ENCODE results near the gene ERICH4.

Gene ERICH4

GRCh38 chr19:41415154-41415571 is 27.8 kb upstream of the ERICH4 start:
- no peak for TF ChIP-seq CTCF (IDR thresholded peaks at IDR 0.05)
- no peaks in the 10 kb centered on the region for H3K9me3 ChIP-seq

GRCh38 chr19:41416194-41416674 is 26.7 kb upstream of the ERICH4 start:
- no peaks in the 10 kb centered on the region for H3K27me3 ChIP-seq
- H3K9me3 ChIP-seq, result no peaks in the 10 kb centered on the region
- H3K4me3 ChIP-seq (ENCODE audit: low read depth in 1 of 2, low read length in 1 of 2), result peak overlapping the region; percentile 3 to 21
- peaks cover 97 to 99% of the 10 kb centered on the region in 2 experiments for H3K4me1 ChIP-seq (ENCODE audit: control insufficient read depth in 1 of 2, insufficient read depth in 1 of 2, low read depth in 1 of 2, low read length in 1 of 2)
- peaks cover 1% of the 10 kb centered on the region for H3K36me3 ChIP-seq
- H3K27ac ChIP-seq, result peak overlapping the region; percentile 77
- no peak for TF ChIP-seq CTCF (IDR thresholded peaks at IDR 0.05)

More at GRCh38 chr19:41415154-41415571, 27.8 kb upstream of the ERICH4 start:
- Histone ChIP-seq H3K36me3 (no peaks in the 10 kb centered on the region), H3K4me3 (ENCODE audit: low read depth in 1 of 2, low read length in 1 of 2) (no peak overlapping the region), H3K27ac (peak overlapping the region; percentile 42), H3K4me1 (ENCODE audit: control insufficient read depth in 1 of 2, insufficient read depth in 1 of 2, low read depth in 1 of 2, low read length in 1 of 2) (peaks cover 97 to 99% of the 10 kb centered on the region in 2 experiments), H3K27me3 (no peaks in the 10 kb centered on the region)

GRCh38 chr19:41420101-41420880 is 22.7 kb upstream of the ERICH4 start:
- Histone ChIP-seq H3K27me3 (no peaks in the 10 kb centered on the region), H3K36me3 (peaks cover 39% of the 10 kb centered on the region), H3K4me1 (ENCODE audit: control insufficient read depth in 1 of 2, insufficient read depth in 1 of 2, low read depth in 1 of 2, low read length in 1 of 2) (peaks cover 100% of the 10 kb centered on the region in 2 experiments), H3K9me3 (no peaks in the 10 kb centered on the region), H3K4me3 (ENCODE audit: low read depth in 1 of 2, low read length in 1 of 2) (peak overlapping the region; percentile 40 to 60), H3K27ac (peak overlapping the region; percentile 96)
- no peak for TF ChIP-seq CTCF (IDR thresholded peaks at IDR 0.05)

DNA sequence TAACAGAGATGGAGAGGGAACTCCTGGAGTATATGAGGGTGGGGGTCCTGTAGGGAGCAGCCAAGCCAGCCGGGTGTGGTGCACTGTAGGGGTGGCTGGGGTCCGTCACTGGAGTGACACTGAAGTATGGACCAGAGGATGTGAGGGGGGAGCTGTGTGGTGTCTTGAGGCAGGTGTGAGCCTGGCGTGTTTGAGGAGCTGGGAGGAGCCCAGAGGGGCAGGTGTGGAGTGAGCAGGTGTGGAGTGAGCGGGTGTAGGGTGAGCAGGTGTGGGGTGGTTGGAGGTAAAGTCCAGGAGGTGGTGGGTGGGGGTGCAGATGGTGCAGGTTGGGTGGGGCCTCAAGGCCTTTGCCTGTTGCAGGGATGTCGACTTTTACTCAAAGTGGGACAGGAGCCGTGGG is 21.6 kb upstream of the ERICH4 start:
- H3K27ac ChIP-seq, result peak overlapping the region; percentile 96
- no peak for TF ChIP-seq CTCF (IDR thresholded peaks at IDR 0.05)
- peak overlapping the region; percentile 40 to 60 for H3K4me3 ChIP-seq (ENCODE audit: low read depth in 1 of 2, low read length in 1 of 2)
- H3K4me1 ChIP-seq (ENCODE audit: control insufficient read depth in 1 of 2, insufficient read depth in 1 of 2, low read depth in 1 of 2, low read length in 1 of 2), result peaks cover 100% of the 10 kb centered on the region in 2 experiments
- H3K27me3 ChIP-seq, result no peaks in the 10 kb centered on the region
- H3K9me3 ChIP-seq, result no peaks in the 10 kb centered on the region
- peaks cover 49% of the 10 kb centered on the region for H3K36me3 ChIP-seq

GRCh38 chr19:41421973-41422372 is 21.0 kb upstream of the ERICH4 start:
- H3K27ac ChIP-seq, result peak overlapping the region; percentile 96
- H3K4me3 ChIP-seq (ENCODE audit: low read depth in 1 of 2, low read length in 1 of 2), result peak overlapping the region in 1 of 2 experiments; percentile 7
- H3K27me3 ChIP-seq, result no peaks in the 10 kb centered on the region
- no peaks in the 10 kb centered on the region for H3K9me3 ChIP-seq
- peaks cover 96 to 100% of the 10 kb centered on the region in 2 experiments for H3K4me1 ChIP-seq (ENCODE audit: control insufficient read depth in 1 of 2, insufficient read depth in 1 of 2, low read depth in 1 of 2, low read length in 1 of 2)
- no peak for TF ChIP-seq CTCF (IDR thresholded peaks at IDR 0.05)
- peaks cover 51% of the 10 kb centered on the region for H3K36me3 ChIP-seq

Data from neutrophil (primary cell).